ENCODE results near the gene GNG13.

DNA sequence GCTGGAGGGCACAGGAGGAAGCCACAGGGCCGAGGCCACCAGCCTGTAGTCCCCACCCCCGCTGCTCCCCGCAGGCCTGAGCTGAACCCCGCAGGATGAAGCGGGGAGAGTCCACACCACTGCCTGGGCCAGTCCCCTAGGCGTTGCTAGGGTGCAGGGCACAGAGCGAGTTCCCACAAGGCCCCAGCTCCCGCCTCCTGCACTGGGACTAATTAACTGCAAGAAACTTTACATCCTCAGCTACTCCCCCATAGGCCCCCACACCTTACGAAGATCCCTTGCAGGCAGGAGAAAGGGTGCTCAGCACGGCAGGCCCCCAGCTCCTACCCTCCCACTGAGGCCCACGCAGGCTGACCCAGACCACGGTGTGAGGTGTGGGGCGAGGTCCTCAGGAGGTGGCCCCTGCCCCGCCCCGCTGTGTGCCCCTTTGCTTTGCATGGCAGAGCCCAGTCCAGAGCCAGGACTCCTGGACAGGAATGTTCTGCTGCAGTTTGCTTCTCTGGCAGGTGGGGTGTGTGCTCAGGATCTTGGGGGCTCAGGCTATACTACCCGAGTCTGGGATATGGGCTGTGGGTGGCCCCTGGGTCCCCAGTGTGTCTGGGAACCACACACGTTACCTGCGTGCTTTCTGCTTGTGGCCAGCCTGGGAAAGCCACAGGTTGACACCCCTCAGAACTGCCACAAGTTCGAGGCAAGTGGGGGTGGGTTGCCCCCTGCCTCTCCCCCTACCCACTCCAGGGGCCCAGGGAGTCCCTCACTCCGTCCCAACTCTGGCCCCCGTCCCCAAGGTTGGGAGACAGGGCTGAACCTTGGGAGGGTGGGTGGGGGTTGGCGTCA lies 1.2 kb downstream of the GNG13 start:
- TF ChIP-seq EZH2 (IDR thresholded peaks at IDR 0.05; ENCODE audit: borderline replicate concordance, low read depth, low read length, poor library complexity, severe bottlenecking): no peak
- TF ChIP-seq, protein P1, sequence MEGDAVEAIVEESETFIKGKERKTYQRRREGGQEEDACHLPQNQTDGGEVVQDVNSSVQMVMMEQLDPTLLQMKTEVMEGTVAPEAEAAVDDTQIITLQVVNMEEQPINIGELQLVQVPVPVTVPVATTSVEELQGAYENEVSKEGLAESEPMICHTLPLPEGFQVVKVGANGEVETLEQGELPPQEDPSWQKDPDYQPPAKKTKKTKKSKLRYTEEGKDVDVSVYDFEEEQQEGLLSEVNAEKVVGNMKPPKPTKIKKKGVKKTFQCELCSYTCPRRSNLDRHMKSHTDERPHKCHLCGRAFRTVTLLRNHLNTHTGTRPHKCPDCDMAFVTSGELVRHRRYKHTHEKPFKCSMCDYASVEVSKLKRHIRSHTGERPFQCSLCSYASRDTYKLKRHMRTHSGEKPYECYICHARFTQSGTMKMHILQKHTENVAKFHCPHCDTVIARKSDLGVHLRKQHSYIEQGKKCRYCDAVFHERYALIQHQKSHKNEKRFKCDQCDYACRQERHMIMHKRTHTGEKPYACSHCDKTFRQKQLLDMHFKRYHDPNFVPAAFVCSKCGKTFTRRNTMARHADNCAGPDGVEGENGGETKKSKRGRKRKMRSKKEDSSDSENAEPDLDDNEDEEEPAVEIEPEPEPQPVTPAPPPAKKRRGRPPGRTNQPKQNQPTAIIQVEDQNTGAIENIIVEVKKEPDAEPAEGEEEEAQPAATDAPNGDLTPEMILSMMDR (conservative IDR thresholded peaks at IDR 0.05; ENCODE audit: low read depth, low read length): no peak
